Hepatocyte (in vitro differentiated cells): ENCODE results near the gene LHPP.

Experiments used
- CTCF ChIP-seq: fragments of 200-600 bp; sonication (generic); IDR thresholded peaks from 2 replicates; pipeline ENCODE4 v1.5.1; 2016; ENCODE audit warnings: antibody characterized with exemption, mild to moderate bottlenecking; ENCODE audit not compliant: poor library complexity
- EZH2 ChIP-seq: fragments of 200-600 bp; sonication (generic); IDR thresholded peaks from 2 replicates; pipeline ENCODE4 v1.6.1; 2016; ENCODE audit warnings: antibody characterized with exemption, mild to moderate bottlenecking, borderline replicate concordance
- EZH2phosphoT487 ChIP-seq: fragments of 200-600 bp; sonication (generic); IDR thresholded peaks from one replicate; pipeline ENCODE4 v1.6.1; 2018; ENCODE audit warnings: antibody characterized with exemption, mild to moderate bottlenecking, low read depth, moderate library complexity; ENCODE audit not compliant: unreplicated experiment, severe bottlenecking

DNA sequence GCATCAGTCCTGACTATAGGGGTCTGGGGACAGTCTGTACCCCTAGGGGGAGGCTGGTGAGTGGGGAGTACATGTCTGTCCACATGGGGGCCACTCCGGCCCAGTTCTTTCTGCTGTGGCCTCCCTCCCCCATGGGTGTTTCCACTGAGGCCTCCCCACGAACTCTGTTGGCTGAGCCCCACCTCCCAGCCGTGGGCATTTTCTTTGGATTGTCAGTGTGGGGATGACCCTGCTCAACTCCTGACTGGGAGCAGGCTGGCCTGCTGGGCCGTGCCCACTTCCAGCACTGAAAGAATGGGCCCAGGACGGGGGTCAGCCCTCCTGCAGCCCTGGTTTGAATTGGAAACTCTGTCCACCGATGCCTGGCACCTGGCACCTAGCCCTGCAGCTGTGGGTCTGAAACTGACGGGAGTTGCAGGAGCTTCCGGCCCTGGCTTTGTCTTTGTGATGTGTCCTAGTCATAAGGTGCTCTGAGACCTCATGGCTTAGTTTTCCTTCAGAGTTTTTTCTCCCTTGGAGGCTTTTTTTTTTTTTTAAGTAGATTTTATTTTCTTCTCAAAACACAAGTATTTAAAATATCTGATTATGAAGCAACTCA lies 46.5 kb downstream of the LHPP start:
- TF ChIP-seq CTCF: no peak
- TF ChIP-seq EZH2: no peak
- no peak for TF ChIP-seq EZH2phosphoT487
